OCI-M2 (cell line): Measurements from ENCODE around the gene PI4K2B.
A peak's percentile ranks its signal among the peaks of the same experiment; 100 is the strongest.
"Not testable (repeated sequence)": the region's sequence is repeated elsewhere in the genome, so short reads cannot be mapped to it uniquely, and the experiment has no call there.

Experiments used
- DNase-seq: peaks from one replicate; lab custom pipeline; 2025; ENCODE audit not compliant: unreplicated experiment; lab: John Stamatoyannopoulos, UW

Gene PI4K2B

GRCh38 chr4:25233737-25234389 is at the start of gene PI4K2B:
PI4K2B (plus strand) TSS chr4:25234033; CDS start chr4:25234164, 131 bp downstream.
- no peak for DNase-seq

- DNase-seq, result no peak
Measured at GRCh38 chr4:25184056-25184455, 49.8 kb upstream of the PI4K2B start.

- no peak for DNase-seq
Measured at GRCh38 chr4:25190407-25190806, 43.4 kb upstream of the PI4K2B start.

- DNase-seq, result no peak
Measured at GRCh38 chr4:25198713-25199112, 35.1 kb upstream of the PI4K2B start.

GRCh38 chr4:25207997-25208396 is 25.8 kb upstream of the PI4K2B start:
- no peak for DNase-seq

GRCh38 chr4:25209702-25210101 is 24.1 kb upstream of the PI4K2B start:
- no peak for DNase-seq

- DNase-seq, result no peak
Measured at GRCh38 chr4:25211721-25212120, 22.1 kb upstream of the PI4K2B start.

GRCh38 chr4:25212822-25213221 is 21.0 kb upstream of the PI4K2B start:
- no peak for DNase-seq

- no peak for DNase-seq
Measured at GRCh38 chr4:25213347-25213979, 20.4 kb upstream of the PI4K2B start.

GRCh38 chr4:25214750-25215149 is 19.1 kb upstream of the PI4K2B start:
- DNase-seq, result not testable (repeated sequence)

GRCh38 chr4:25215511-25215910 is 18.3 kb upstream of the PI4K2B start:
- DNase-seq, result no peak

- no peak for DNase-seq
Measured at GRCh38 chr4:25221377-25221776, 12.5 kb upstream of the PI4K2B start.

- DNase-seq, result no peak
Measured at GRCh38 chr4:25223802-25224375, 9.9 kb upstream of the PI4K2B start.

- DNase-seq, result no peak
Measured at GRCh38 chr4:25229804-25230203, 4.0 kb upstream of the PI4K2B start.

- no peak for DNase-seq
Measured at GRCh38 chr4:25233194-25233593, 639 bp upstream of the PI4K2B start.

- peak; percentile 52 for DNase-seq
Measured at GRCh38 chr4:25234390-25235370, 847 bp downstream of the PI4K2B start.

GRCh38 chr4:25235401-25235800 is 1.6 kb downstream of the PI4K2B start:
- no peak for DNase-seq

GRCh38 chr4:25236030-25236429 is 2.2 kb downstream of the PI4K2B start:
- not testable (repeated sequence) for DNase-seq

- DNase-seq, result no peak
Measured at GRCh38 chr4:25236971-25237370, 3.1 kb downstream of the PI4K2B start.

- no peak for DNase-seq
Measured at GRCh38 chr4:25238052-25238451, 4.2 kb downstream of the PI4K2B start.

- DNase-seq, result not testable (repeated sequence)
Measured at GRCh38 chr4:25239528-25239927, 5.7 kb downstream of the PI4K2B start.
